ENCODE data around the gene CLASP1.

DNA sequence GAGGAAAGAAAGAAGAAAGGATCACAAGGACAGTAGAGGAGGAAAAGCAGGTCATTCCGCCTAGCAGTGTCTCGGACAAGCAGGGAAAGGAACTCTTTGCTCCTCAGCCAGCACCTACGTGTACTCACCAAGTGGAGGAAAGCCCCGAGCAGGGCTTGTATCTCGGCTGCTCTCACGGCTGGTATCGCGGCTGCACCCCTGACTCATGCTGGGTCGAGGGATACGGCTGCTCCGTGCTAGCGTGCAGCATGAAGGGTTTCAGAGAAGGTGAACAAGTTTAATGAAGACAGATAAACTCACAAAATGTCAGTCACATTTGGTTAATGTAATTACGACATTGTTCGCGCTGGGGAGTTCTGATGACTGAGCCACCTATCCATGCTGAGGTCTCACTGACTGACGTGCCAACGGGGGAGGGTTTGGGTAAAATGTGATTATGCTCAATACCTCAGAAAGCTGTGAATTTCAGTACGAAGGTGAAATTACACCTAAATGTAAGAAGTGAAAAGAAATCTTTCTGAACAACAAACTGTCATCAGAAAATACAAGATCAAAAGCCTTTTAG lies 230.7 kb downstream of the CLASP1 start:
- TF ChIP-seq, protein P1, sequence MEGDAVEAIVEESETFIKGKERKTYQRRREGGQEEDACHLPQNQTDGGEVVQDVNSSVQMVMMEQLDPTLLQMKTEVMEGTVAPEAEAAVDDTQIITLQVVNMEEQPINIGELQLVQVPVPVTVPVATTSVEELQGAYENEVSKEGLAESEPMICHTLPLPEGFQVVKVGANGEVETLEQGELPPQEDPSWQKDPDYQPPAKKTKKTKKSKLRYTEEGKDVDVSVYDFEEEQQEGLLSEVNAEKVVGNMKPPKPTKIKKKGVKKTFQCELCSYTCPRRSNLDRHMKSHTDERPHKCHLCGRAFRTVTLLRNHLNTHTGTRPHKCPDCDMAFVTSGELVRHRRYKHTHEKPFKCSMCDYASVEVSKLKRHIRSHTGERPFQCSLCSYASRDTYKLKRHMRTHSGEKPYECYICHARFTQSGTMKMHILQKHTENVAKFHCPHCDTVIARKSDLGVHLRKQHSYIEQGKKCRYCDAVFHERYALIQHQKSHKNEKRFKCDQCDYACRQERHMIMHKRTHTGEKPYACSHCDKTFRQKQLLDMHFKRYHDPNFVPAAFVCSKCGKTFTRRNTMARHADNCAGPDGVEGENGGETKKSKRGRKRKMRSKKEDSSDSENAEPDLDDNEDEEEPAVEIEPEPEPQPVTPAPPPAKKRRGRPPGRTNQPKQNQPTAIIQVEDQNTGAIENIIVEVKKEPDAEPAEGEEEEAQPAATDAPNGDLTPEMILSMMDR (conservative IDR thresholded peaks at IDR 0.05; ENCODE audit: low read depth in 2 of 2), result no peak
- TF ChIP-seq ETS1 (IDR thresholded peaks at IDR 0.05) (no peak), POLR2AphosphoS5 (IDR thresholded peaks at IDR 0.05; ENCODE audit: low read depth) (no peak), REST (IDR thresholded peaks at IDR 0.05; ENCODE audit: unreplicated experiment) (no peak), EZH2 (IDR thresholded peaks at IDR 0.05; ENCODE audit: low read depth, unreplicated experiment) (no peak), EZH2phosphoT487 (IDR thresholded peaks at IDR 0.05; ENCODE audit: unreplicated experiment) (no peak), CREB1 (CRISPR knock-in tag; IDR thresholded peaks at IDR 0.05; ENCODE audit: low read depth) (no peak), ZNF331 (CRISPR knock-in tag; IDR thresholded peaks at IDR 0.05; ENCODE audit: low read depth) (no peak), ZNF114 (CRISPR knock-in tag; IDR thresholded peaks at IDR 0.05) (no peak), NANOG (IDR thresholded peaks at IDR 0.05; ENCODE audit: borderline replicate concordance) (no peak)
- TF ChIP-seq, protein P2, sequence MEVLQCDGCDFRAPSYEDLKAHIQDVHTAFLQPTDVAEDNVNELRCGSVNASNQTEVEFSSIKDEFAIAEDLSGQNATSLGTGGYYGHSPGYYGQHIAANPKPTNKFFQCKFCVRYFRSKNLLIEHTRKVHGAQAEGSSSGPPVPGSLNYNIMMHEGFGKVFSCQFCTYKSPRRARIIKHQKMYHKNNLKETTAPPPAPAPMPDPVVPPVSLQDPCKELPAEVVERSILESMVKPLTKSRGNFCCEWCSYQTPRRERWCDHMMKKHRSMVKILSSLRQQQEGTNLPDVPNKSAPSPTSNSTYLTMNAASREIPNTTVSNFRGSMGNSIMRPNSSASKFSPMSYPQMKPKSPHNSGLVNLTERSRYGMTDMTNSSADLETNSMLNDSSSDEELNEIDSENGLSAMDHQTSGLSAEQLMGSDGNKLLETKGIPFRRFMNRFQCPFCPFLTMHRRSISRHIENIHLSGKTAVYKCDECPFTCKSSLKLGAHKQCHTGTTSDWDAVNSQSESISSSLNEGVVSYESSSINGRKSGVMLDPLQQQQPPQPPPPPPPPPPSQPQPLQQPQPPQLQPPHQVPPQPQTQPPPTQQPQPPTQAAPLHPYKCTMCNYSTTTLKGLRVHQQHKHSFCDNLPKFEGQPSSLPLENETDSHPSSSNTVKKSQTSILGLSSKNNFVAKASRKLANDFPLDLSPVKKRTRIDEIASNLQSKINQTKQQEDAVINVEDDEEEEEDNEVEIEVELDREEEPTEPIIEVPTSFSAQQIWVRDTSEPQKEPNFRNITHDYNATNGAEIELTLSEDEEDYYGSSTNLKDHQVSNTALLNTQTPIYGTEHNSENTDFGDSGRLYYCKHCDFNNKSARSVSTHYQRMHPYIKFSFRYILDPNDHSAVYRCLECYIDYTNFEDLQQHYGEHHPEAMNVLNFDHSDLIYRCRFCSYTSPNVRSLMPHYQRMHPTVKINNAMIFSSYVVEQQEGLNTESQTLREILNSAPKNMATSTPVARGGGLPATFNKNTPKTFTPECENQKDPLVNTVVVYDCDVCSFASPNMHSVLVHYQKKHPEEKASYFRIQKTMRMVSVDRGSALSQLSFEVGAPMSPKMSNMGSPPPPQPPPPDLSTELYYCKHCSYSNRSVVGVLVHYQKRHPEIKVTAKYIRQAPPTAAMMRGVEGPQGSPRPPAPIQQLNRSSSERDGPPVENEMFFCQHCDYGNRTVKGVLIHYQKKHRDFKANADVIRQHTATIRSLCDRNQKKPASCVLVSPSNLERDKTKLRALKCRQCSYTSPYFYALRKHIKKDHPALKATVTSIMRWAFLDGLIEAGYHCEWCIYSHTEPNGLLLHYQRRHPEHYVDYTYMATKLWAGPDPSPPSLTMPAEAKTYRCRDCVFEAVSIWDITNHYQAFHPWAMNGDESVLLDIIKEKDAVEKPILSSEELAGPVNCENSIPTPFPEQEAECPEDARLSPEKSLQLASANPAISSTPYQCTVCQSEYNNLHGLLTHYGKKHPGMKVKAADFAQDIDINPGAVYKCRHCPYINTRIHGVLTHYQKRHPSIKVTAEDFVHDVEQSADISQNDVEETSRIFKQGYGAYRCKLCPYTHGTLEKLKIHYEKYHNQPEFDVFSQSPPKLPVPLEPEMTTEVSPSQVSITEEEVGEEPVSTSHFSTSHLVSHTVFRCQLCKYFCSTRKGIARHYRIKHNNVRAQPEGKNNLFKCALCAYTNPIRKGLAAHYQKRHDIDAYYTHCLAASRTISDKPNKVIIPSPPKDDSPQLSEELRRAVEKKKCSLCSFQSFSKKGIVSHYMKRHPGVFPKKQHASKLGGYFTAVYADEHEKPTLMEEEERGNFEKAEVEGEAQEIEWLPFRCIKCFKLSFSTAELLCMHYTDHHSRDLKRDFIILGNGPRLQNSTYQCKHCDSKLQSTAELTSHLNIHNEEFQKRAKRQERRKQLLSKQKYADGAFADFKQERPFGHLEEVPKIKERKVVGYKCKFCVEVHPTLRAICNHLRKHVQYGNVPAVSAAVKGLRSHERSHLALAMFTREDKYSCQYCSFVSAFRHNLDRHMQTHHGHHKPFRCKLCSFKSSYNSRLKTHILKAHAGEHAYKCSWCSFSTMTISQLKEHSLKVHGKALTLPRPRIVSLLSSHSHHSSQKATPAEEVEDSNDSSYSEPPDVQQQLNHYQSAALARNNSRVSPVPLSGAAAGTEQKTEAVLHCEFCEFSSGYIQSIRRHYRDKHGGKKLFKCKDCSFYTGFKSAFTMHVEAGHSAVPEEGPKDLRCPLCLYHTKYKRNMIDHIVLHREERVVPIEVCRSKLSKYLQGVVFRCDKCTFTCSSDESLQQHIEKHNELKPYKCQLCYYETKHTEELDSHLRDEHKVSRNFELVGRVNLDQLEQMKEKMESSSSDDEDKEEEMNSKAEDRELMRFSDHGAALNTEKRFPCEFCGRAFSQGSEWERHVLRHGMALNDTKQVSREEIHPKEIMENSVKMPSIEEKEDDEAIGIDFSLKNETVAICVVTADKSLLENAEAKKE (CRISPR knock-in tag; IDR thresholded peaks at IDR 0.05), result no peak
